SK-N-SH treated with all-trans-retinoic acid at 6 μM for 48 hours (cell line): Measurements from ENCODE around the gene NOTCH3.

Experiments
- ATAC-seq: fragments of 200-7000 bp; cut with Tn5 transposase; 3 replicates; pipeline ENCODE4 v1.9.1; 2020; ENCODE audit warnings: mild to moderate bottlenecking, moderate library complexity
- ARNTL ChIP-seq: fragments of 450-650 bp; formaldehyde crosslinking; IDR thresholded peaks from 2 replicates; pipeline ENCODE4 v1.5.0; 2020; ENCODE audit warnings: low read depth, mild to moderate bottlenecking, moderate library complexity, borderline replicate concordance
- BACH2 ChIP-seq: fragments of 250-450 bp; sonication (Bioruptor Pico); IDR thresholded peaks from 2 replicates; pipeline ENCODE4 v1.9.0; 2021; ENCODE audit warnings: mild to moderate bottlenecking, borderline replicate concordance
- CREB5 ChIP-seq: fragments of 250-450 bp; sonication (Bioruptor Pico); IDR thresholded peaks from 2 replicates; pipeline ENCODE4 v1.5.1; 2020; ENCODE audit warnings: low read depth, mild to moderate bottlenecking, moderate library complexity
- CSDC2 ChIP-seq: fragments of 250-450 bp; sonication (Bioruptor Pico); IDR thresholded peaks from 2 replicates; pipeline ENCODE4 v1.5.0; 2020; ENCODE audit warnings: mild to moderate bottlenecking, moderate library complexity
- CSRNP3 ChIP-seq: fragments of 250-450 bp; sonication (Bioruptor Pico); IDR thresholded peaks from 2 replicates; pipeline ENCODE4 v1.5.1; 2021; ENCODE audit warnings: mild to moderate bottlenecking, moderate library complexity
- ESRRG ChIP-seq: fragments of 250-450 bp; sonication (Bioruptor Pico); IDR thresholded peaks from 2 replicates; pipeline ENCODE4 v1.6.1; 2021; ENCODE audit warnings: mild to moderate bottlenecking
- GLIS3 ChIP-seq: fragments of 250-450 bp; sonication (Bioruptor Pico); IDR thresholded peaks from 2 replicates; pipeline ENCODE4 v1.5.0; 2020; ENCODE audit warnings: mild to moderate bottlenecking, moderate library complexity
- ISL1 ChIP-seq: fragments of 250-450 bp; sonication (Bioruptor Pico); IDR thresholded peaks from 2 replicates; pipeline ENCODE4 v2.1.2; 2022; ENCODE audit warnings: mild to moderate bottlenecking, moderate library complexity
- OSR1 ChIP-seq: fragments of 250-450 bp; sonication (Bioruptor Pico); IDR thresholded peaks from 2 replicates; pipeline ENCODE4 v1.8.0; 2022; ENCODE audit warnings: moderate library complexity, mild to moderate bottlenecking, inconsistent platforms
- PATZ1 ChIP-seq: fragments of 250-450 bp; sonication (Bioruptor Pico); IDR thresholded peaks from 2 replicates; pipeline ENCODE4 v1.8.0; 2020; ENCODE audit warnings: mild to moderate bottlenecking, moderate library complexity, borderline replicate concordance
- POU6F1 ChIP-seq: fragments of 250-450 bp; sonication (Bioruptor Pico); IDR thresholded peaks from 2 replicates; pipeline ENCODE4 v1.8.0; 2021; ENCODE audit warnings: low read depth, mild to moderate bottlenecking, moderate library complexity, borderline replicate concordance
- PPARA ChIP-seq: fragments of 250-450 bp; sonication (Bioruptor Pico); IDR thresholded peaks from 2 replicates; pipeline ENCODE4 v1.5.0; 2020; ENCODE audit warnings: mild to moderate bottlenecking, borderline replicate concordance
- RARB ChIP-seq: fragments of 250-450 bp; sonication (Bioruptor Pico); IDR thresholded peaks from 2 replicates; pipeline ENCODE4 v1.8.0; 2021; ENCODE audit warnings: mild to moderate bottlenecking, moderate library complexity
- SNAI2 ChIP-seq: fragments of 250-450 bp; sonication (Bioruptor Pico); IDR thresholded peaks from 2 replicates; pipeline ENCODE4 v1.5.0; 2020; ENCODE audit warnings: mild to moderate bottlenecking, moderate library complexity
- TCF4 ChIP-seq: fragments of 250-450 bp; sonication (Bioruptor Pico); IDR thresholded peaks from 2 replicates; pipeline ENCODE4 v1.8.0; 2021; ENCODE audit warnings: mild to moderate bottlenecking, moderate library complexity, borderline replicate concordance
- TOX ChIP-seq: fragments of 250-450 bp; sonication (Bioruptor Pico); IDR thresholded peaks from 2 replicates; pipeline ENCODE4 v1.8.0; 2021; ENCODE audit warnings: mild to moderate bottlenecking, moderate library complexity, borderline replicate concordance
- TSHZ2 ChIP-seq: fragments of 250-450 bp; sonication (Bioruptor Pico); IDR thresholded peaks from 2 replicates; pipeline ENCODE4 v1.5.0; 2020; ENCODE audit warnings: mild to moderate bottlenecking, moderate library complexity
- ZC3H10 ChIP-seq: fragments of 250-450 bp; sonication (Bioruptor Pico); IDR thresholded peaks from 2 replicates; pipeline ENCODE4 v1.5.1; 2021; ENCODE audit warnings: mild to moderate bottlenecking, moderate library complexity
- ZFP3 ChIP-seq: fragments of 250-450 bp; sonication (Bioruptor Pico); IDR thresholded peaks from 2 replicates; pipeline ENCODE4 v1.5.0; 2020; ENCODE audit warnings: mild to moderate bottlenecking, moderate library complexity
- ZFP30 ChIP-seq: fragments of 450-650 bp; formaldehyde crosslinking; IDR thresholded peaks from 2 replicates; pipeline ENCODE4 v1.5.0; 2022; ENCODE audit warnings: mild to moderate bottlenecking, moderate library complexity
- ZNF565 ChIP-seq: fragments of 450-650 bp; formaldehyde crosslinking; conservative IDR thresholded peaks from 2 replicates; pipeline ENCODE4 v1.5.0; 2020; ENCODE audit warnings: low read depth, mild to moderate bottlenecking, moderate library complexity
- ZNF70 ChIP-seq: fragments of 450-650 bp; formaldehyde crosslinking; IDR thresholded peaks from 2 replicates; pipeline ENCODE4 v1.5.0; 2020; ENCODE audit warnings: mild to moderate bottlenecking, moderate library complexity
- ZNF8 ChIP-seq: fragments of 450-650 bp; formaldehyde crosslinking; IDR thresholded peaks from 2 replicates; pipeline ENCODE4 v1.5.0; 2020; ENCODE audit warnings: mild to moderate bottlenecking, moderate library complexity

NOTCH3 gene

GRCh38 chr19:15197942-15198341 lies 2.9 kb downstream of the NOTCH3 start (continued):
- TF ChIP-seq CREB5 (CRISPR knock-in tag) = no peak
- TF ChIP-seq OSR1 (CRISPR knock-in tag) = no peak

GRCh38 chr19:15197275-15197941 lies 3.4 kb downstream of the NOTCH3 start:
- no peak for TF ChIP-seq TSHZ2 (CRISPR knock-in tag)
- no peak for TF ChIP-seq POU6F1 (CRISPR knock-in tag)
- TF ChIP-seq ZNF8 (CRISPR knock-in tag) = no peak
- TF ChIP-seq PPARA = no peak
- no peak for TF ChIP-seq ZFP3 (CRISPR knock-in tag)
- TF ChIP-seq ISL1 = no peak
- no peak for TF ChIP-seq ARNTL (CRISPR knock-in tag)
- TF ChIP-seq OSR1 (CRISPR knock-in tag) = no peak
- TF ChIP-seq ZC3H10 (CRISPR knock-in tag) = no peak
- TF ChIP-seq ZNF565 = no peak
- no peak for TF ChIP-seq ESRRG (CRISPR knock-in tag)
- TF ChIP-seq BACH2 (CRISPR knock-in tag) = no peak
- TF ChIP-seq CSRNP3 (CRISPR knock-in tag) = no peak
- no peak for TF ChIP-seq ZNF70
- no peak for TF ChIP-seq TOX (CRISPR knock-in tag)
- no peak for TF ChIP-seq SNAI2 (CRISPR knock-in tag)
- no peak for TF ChIP-seq PATZ1 (CRISPR knock-in tag)
- no peak for TF ChIP-seq RARB (CRISPR knock-in tag)
- no peak for ATAC-seq

- ATAC-seq = no peak
- TF ChIP-seq PPARA (no peak), ZNF565 (no peak), TOX (CRISPR knock-in tag) (no peak), ZFP3 (CRISPR knock-in tag) (no peak), OSR1 (CRISPR knock-in tag) (no peak), TCF4 (CRISPR knock-in tag) (no peak), ZNF8 (CRISPR knock-in tag) (no peak), CREB5 (CRISPR knock-in tag) (no peak), ISL1 (no peak), ZFP30 (CRISPR knock-in tag) (no peak), GLIS3 (CRISPR knock-in tag) (no peak), POU6F1 (CRISPR knock-in tag) (no peak), CSDC2 (no peak), CSRNP3 (CRISPR knock-in tag) (no peak)
- TF ChIP-seq, all 23 proteins: peak for 0
These were observed 4.3 kb downstream of the NOTCH3 start for GRCh38 chr19:15196360-15197005.
